T-helper 1 cell (primary cell): Measurements from ENCODE around the gene CSHL1.

Source experiments
- DNase-seq, 5 donors: peaks; one replicate each; pipeline ENCODE4 v3.0.0-alpha.2; 2012 to 2020
- total RNA-seq, 4 donors: gene quantifications; one replicate each; lab custom pipeline; 2026; lab: John Stamatoyannopoulos, UW

CSHL1 gene
- 0 reads per million in 4 donors for total RNA-seq

DNA sequence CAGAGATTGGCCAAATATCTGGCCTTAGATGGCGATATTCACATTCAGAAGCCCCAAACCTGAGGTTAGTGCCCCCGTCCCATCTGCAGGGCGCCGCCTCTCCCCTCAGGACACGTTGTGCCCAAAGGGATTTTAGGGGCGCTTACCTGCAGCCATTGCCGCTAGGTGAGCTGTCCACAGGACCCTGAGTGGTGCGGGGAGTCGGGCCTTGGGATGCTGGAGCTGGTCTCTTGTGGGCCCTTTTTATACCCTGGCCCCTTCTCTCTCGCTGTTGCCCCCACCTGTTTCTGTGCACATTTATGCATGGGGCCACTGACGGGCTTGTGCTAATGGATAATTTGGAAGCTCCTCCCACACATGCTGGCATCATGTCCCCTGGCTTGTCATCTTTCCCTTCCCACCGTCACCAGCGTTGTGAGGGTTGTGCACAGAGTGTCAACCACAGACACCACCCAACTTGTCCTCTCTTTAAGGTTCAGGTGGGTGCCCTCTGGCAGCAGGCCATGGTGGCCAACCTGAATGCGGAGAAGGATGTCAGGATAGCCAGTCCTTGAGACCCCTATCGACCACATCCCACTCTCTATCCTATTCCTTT lies at the start of gene CSHL1:
Gene CSHL1 (minus strand): TSS at position 218 of the 595 bp plus-strand sequence. CDS start 62 bp downstream, at position 156.
- no peak for DNase-seq

DNA sequence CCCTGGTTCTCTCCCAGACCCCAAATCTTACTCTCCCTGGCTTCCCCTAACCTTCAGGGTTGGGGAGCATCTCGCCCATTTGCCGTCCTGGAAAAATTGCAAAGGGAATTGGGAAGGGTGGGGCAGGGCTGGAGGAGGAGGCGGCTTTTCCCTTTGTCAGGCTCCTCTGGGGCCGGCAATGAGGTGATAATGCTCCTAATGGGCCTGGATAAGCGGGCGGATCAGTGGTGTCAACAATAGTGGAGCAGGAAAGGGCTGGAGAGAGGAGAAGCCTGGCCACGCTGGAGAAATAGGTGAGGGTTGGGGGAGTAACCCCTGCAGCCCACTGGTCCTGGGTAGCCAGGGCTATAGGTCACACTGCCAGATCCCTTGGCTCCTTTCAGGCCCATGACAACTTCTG lies 49.4 kb upstream of the CSHL1 start:
- DNase-seq, result no peak

DNA sequence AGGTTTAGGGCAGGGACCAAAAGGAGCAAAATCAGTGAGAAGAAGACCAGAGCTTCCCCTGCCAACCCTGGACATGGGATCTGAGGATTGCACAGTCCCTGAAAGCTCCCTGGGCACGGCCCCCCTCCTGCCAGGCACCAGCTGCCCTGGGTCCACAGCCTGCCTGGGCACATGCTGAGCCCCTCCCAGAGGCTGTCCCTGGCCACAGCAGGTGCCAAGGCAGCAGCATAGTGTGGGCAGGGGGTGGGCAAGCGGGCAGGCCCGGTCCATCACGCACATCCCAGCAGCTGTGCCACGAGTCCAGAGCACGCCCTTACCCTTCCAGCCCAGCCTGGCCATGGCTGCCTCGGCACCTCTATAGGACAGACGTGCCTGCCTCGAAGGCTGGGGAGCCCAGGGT lies 48.9 kb upstream of the CSHL1 start:
- DNase-seq, result no peak

DNA sequence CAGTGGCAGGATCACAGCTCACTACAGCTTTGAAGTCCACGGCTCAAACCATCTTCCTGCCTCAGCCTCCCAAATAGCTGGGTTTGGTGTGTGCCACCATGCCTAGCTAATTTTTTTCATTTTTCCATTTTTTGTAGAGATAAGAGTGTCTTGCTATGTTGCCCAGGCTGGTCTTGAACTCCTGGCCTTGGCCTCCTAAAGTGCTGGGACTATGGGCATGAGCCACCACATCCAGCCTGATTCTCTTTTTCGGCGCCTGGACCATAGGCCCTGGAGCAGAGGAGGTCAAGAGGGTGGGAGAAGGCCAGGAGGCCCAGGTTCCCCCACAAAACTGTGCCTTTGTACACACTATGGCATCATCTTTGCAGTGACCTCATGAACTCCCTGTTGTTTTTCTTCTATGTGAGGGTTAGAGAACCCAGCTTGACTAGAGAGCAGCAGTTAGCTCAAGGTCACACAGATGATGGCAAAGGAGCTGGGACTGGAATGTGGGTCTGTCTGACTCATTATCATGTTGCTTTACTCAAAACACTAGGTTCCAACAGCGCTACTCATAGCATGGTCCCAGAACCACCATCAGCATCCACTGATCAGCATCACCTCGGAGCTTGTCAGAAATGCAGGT lies 45.4 kb upstream of the CSHL1 start:
- DNase-seq, result no peak

DNA sequence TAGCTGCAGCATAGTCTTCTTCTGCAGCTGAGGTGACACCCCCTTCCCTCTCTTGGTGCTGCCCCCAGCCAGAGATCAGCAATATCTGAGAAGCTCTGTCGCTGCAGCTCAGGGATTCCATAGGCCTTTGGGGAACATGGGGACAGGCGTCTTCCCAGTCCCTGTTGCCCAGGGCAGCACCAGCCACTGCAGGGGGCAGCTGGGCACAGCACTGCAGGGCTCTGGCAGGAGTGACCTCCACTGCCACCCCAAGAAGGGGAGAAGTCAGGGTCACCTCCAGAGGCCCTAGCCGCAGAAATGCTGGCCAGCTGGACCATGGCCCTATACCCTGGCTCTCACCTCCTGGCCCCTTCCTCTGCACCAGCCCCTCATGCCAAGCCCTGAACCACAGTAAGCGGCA lies 44.7 kb upstream of the CSHL1 start:
- DNase-seq, result no peak

DNA sequence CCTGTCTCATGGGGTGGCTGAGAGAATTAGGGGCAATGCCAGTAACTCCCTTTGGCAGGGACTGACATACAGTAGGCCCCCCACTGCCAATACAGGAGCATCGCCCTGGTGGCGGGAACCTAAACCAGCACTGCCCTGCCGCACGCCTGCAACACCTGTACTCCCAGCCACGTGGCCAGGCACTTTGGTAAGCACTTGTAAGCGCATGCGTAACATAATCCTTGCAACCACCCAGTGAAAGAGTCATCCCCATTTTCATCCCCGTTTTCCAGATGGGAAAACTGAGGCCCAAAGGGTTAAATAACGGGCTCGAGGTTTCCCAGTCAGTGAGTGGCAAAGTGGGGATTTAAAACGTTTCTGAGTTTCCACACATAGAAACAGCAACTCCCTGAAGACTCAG lies 44.2 kb upstream of the CSHL1 start:
- no peak for DNase-seq

DNA sequence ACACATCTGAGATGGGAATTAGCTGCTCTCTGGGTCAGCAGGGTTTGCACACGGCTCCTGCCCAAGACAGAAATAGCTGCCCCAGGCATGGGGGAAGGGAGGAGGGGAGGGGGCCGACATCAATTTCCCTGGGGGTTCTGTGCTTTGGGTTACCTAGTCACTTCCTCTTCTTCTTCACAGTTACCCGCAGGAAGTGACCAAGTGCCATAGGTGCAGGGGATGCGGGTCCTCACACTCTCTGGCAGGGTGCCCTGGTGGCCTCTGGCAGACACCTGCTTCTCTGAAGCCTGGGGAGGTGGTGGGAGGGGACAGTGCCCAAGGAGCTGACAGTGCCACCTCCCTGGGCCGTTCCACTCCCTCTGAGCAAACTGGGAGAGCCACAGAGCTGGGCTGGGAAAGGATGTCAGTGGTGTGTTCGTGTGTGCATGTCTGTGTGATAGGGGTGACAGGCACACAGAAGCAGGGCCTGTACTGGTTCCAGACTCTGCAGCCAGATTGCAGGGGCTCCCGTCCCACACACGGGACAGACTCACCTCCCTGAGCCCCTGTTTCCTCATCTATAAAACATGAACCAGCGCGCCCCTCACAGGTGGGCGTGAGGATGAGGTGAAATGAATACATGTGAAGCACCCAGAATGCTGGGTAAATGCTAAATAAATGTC lies 43.5 kb upstream of the CSHL1 start:
- peak in 1 of 5 donors; percentile 44 for DNase-seq

DNA sequence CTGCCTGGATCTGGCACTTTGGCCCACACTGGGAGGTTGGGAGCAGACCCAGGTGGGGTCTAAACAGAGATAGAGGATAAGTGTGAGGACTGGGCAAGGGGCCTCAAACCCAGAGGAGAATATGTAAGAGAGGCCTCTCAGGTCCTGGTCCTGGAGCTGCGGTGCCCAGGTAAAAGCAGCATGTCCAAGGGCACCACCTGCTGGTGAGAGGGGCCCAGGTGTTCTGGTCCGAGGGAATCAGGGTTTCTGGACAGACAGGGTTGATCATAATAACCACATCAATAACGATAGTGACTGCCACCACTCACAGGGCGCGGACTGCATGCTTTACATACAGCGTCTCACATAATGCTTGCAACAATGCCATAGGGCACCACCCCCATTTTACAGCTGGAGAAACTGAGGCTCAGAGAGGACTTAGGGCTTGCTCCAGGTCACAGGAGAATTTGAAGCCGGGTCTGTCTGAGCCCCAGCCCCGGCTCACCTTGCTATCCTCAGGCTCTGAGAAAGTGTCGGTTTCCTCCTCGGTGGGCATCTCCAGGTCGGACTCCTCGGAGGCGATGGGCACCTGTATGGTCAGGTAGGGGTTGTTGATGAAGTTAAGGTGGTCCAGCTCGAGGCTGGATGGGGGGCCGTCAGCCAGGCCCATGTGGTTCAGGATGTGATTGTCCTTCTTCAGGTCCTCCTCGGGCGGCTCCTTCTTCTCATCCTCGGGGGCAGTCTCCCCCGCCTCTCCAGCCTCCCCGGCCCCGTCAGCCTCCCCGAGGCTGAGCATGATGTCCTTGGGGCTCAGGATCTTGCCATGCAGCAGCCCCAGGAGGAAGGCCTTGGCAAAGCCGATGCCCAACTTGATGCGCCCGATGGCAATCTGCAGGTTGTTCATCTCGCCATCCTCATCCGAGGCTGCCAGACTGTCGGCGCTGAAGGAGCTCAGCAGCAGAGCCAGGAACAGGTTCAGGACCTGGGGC lies 40.2 kb upstream of the CSHL1 start:
- peak in 1 of 5 donors; percentile 20 for DNase-seq

DNA sequence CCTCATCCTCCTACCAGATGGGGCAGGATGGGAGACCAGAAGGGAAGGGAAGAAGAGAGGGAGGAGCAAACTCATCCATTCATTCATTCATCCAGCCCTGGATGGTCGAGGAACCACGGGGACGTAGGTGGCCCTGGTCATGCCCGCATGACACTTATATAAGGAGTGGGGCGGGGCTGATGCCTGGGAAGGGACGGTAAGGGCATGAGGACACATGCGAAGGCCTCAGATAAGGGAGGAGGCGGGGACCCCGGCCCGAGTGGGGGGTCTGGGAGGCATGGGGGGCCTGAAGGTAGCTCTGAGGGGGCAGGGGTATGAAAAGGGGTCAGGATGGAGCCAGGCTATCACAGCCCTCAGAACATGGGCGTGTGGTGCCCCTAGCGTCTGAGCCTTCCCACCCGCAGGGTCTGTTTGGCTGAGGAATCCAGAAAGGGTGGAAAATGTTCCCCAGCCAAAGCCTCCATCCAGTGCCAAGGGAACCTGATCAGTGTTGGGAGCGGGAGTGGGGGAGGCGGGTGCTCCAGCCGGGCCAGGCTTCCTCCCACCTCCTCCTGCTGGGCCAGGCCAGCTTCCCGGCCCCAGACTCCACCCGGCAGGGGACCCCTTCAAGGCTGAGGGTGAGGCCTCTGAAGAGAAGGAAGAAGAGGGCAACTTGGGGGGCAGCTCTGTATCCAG lies 38.7 kb upstream of the CSHL1 start:
- DNase-seq, result no peak

DNA sequence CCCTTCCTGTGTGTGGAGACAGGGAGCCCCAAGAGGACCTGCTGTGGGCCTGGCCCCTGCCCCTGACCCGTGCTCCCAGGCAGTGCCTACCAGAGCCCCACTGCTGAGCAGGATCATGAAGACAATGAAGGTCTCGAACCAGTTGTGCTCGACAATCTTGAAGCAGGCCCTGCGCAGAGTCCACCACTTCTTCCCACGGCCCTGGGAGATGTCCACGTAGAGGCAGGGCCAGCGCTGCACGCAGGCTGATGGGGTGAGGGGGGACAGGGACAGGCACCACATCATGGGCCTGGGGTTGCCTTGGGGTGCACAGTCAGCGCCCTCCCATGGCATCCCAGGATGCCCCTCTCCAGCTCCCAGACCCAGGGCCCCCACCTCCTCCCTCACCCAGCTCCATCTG lies 37.5 kb upstream of the CSHL1 start:
- DNase-seq, result no peak

DNA sequence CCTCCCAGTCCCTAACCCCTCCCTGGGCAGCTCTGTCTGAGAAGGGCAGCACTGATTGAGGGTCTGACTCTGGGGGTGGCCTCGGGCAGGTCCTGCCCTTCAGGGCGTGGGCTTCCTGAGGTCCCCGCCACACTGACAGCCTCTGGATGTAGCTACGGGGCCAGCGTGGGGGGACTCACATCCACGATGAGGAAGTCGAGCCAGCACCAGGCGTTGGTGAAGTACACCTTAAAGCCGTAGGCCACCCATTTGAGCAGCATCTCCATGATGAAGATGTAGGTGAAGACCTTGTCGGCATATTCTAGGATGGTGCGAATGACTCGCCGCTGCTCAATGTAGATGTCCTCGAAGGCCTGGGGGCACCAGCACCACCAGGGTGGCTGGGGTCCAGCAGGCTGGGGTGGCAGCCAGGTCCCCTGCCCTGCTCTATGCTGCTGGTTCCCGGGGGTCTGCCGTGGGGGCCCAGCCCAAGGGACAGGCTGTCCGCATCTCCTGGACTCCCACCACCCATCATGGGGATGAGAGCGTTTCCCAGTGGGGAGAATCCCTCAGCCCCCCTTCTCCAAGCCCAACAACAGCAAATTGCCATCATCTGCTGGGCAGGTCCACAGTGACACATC lies 36.8 kb upstream of the CSHL1 start:
- DNase-seq, result no peak

DNA sequence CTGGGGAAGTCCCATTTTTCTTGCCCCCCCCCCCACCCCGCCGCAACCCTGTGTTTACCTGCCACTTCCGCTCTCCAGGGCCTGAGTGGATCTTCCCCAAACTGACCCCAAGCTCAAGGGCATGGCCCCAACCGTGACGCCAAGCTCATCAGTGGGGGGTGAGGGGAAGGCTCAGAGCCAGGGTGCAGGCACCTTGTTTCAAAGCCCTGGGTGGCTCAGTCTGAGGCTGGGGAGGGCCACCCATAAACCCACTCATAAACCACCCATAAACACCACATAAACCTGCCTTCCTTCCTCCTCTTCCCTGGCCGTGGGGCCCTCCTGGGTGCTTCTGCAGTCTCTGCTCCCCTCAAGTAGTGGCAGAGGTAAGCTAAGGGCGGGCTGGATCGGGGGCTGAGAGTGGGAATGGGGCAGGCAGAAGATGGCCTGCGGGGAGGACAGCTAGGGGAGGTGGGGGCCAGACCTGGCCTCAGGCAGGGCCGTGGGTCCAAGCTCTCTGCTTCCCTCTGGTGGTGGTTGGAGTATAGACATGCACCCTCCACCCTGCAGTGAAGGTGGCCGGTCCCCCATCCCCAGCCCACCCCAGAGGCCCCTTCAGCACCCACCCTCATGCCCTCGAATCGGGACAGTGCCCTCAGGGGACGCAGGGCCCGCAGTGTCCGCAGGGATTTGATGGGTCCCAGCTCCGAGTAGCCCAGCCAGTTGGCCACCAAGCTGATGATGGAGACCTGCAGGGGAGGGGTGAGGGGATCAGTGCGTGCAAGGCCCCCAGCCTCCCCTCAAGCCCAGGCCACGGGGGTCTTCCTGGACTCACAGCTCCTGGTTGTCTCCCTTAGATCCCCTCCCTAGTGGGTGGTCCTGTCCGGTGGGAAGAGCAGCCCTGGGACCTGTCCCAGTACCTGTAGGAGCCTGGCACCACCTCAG lies 35.6 kb upstream of the CSHL1 start:
- DNase-seq, result peak in 4 of 5 donors; percentile 30 to 67 (median 46)

DNA sequence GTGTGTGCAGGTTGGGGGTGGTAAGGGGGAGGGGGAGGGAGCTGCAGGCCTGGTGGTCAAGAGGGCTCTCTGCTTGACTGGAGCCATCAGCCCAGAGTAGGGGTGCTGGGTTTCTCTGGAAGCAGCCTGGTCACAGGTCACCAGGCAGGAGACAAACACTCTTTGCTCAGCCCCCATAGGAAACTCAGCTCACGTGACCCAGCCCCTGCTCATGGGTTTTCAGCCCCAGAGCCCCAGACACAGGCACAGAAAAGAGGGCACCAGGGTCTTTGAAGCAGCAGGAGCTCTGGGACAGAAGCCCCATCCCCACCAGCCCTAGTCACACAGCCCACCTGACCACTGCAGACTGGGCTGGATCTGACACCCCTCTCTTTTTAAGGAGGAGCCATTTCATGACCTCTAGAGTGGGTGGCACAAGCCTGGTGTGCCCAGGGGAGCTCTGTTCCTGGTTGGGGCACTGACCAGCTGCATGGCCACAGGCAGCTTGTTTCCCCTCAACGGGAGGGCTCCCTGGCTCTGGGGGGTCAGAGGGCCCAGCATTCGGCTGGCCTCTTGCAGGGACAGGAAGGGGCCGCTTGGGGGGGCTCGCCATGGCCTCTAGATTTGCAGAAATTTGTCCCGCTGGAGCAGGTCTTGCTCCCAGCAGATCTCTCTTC lies 34.9 kb upstream of the CSHL1 start:
- no peak for DNase-seq

DNA sequence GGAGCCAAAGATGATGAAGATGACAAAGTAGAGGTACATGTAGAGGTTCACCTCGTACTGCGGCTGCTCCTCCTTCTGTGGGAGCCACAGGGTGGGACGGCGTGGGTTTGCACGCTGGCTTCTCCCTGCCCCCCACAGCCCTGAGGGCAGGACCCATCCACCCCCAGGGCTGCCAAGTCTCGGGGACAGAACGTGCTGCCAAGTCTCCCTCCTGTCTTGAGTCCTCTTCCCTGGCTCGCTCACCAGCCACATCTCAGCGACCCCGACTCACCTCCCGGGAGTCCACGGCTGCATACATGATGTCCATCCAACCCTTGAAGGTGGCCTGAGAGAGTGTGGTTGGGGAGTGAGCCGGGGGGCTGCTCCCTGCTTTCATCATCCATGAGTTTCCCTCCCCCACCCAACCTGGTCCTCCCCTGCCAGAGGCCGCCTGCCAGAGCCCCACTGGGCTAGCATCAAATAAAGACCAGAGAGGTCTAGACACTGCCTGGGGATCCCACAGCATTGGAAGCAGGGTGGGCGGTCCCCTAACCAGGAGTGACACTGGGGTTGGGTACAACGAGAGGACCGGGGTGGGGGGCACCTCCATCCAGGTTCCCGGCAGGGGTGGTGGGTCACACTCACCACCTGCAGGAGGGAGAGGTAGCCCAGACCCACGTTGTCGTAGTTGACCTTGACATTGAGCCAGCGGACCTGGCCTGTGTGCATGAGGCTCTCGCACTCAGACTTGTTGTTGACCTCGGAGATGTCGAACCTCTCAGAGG lies 33.9 kb upstream of the CSHL1 start:
- no peak for DNase-seq

DNA sequence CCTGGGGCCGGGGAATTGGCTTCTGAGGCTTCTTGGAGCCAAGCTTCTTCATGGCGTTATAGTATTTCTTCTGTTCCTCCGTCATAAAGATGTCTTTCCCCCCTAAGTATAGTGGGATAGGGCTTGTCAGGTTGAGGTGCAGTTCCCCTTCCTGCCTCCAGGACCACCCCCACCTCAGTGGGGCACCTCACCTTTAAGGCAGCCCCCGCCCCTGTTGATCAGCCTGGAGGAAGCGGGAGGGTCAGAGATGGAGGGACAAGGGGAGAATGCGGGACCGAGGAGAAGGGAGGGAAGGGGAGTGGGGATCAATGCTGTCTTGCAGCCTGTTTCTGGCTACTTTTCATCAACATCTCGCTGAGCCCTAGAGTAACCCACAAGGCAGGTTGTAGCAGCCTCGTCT lies 32.7 kb upstream of the CSHL1 start:
- DNase-seq, result no peak

DNA sequence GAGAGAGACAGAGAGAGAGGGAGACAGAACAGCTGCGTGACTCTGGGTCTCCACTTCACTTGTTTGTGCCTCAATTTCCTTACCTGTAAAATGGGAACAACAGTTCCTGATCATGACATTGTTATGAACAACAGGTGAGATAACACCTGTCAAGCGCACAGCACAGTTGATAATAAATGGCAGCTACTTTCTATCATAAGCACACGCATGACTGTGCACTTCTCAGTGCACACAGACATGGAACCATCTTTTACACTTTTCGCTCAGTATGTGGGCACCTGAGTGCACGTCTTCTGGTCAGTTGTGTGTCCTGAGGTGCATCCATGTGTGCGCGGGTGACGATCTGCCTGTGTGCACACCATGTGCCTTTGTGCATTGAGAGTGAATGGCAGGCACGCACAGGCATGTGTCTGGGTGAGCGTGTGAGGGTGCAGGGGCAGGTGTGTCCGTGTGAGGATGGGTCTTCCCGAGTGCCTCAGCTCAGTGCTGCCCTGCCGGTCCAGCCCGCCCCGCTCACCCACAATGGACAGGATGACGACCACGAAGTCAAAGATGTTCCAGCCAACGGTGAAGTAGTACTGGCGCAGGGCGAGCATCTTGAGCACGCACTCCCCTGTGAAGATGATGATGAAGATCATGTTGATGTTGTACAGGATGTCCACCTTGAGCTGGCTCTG lies 31.4 kb upstream of the CSHL1 start:
- no peak for DNase-seq

DNA sequence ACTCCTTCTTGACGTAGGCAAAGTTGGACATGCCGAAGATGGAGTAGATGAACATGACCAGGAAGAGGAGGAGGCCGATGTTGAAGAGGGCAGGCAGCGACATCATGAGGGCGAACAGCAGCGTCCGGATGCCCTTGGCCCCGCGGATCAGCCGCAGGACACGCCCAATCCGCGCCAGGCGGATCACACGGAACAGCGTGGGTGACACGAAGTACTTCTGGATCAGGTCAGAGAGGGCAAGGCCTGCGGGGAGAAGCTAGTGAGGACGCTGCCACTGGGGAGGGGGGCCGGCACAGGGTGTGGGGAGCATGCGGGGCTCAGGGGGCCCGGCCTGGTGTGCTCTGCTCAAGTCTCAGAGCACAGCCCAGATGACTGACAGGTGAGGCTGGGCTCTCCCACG lies 30.7 kb upstream of the CSHL1 start:
- DNase-seq, result no peak

DNA sequence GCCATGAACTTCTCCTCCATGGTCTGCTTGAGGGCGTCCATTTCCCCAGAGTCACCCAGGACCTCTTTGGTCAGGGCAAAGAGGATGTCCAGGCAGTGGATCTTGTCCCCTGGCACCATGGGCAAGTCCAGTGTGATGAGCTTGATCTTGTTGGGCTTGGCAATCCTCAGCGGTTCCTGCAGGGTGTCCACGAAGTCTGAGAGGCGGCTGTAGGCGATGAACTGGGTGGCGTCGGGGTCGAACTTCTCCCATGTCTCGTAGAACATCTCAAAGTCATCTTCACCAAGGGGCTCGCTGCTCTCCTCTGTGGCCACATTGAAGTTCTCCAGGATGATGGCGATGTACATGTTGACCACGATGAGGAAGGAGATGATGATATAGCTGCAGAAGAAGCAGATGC lies 30.1 kb upstream of the CSHL1 start:
- DNase-seq, result no peak

DNA sequence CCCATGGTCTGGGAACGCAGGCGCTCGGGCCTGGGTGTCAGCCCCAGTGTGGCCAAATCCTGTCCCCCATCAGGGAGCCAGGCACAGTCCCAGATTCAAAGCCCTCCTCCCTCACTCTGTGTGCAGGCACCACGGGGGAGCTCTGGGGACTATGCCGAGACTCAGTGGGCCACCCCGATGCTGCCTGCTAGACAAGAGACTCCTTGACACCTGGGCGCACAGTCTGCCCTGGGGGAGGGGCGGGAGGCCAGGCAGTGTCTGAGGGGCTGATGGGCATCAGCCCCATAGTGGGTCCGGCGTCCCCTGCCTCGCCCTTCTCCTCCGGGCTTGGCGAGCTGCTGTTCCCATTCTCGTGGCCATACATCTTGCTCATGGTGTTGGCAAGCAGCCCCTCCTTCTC lies 29.5 kb upstream of the CSHL1 start:
- no peak for DNase-seq
